HG03469 (cell line): ENCODE results near the gene CAV3.

Experiments used
- ATAC-seq: cut with Tn5 transposase; IDR thresholded peaks from one replicate; pipeline ENCODE4 v1.9.1; 2021; ENCODE audit warnings: mild to moderate bottlenecking, moderate library complexity, moderate number of reproducible peaks; ENCODE audit not compliant: unreplicated experiment

The CAV3 gene

GRCh38 chr3:8784676-8785435 lies 51.3 kb downstream of the CAV3 start:
- no peak for ATAC-seq

GRCh38 chr3:8790529-8790928 lies 56.9 kb downstream of the CAV3 start:
- no peak for ATAC-seq

- no peak for ATAC-seq
Observed at GRCh38 chr3:8793242-8793641, 59.6 kb downstream of the CAV3 start.

GRCh38 chr3:8794247-8794646 lies 60.6 kb downstream of the CAV3 start:
- no peak for ATAC-seq
